Midbrain (tissue), 1 donor: ENCODE results near the gene CNMD.
A peak's percentile ranks its signal among the peaks of the same experiment; 100 is the strongest.
"Not testable (repeated sequence)": the region's sequence is repeated elsewhere in the genome, so short reads cannot be mapped to it uniquely, and the experiment has no call there.

ENCODE experiments used
- DNase-seq: peaks from one replicate; lab custom pipeline; 2025; lab: John Stamatoyannopoulos, UW

CNMD gene

GRCh38 chr13:52744842-52745375 lies 5.3 kb upstream of the CNMD start:
- DNase-seq: no peak

DNA sequence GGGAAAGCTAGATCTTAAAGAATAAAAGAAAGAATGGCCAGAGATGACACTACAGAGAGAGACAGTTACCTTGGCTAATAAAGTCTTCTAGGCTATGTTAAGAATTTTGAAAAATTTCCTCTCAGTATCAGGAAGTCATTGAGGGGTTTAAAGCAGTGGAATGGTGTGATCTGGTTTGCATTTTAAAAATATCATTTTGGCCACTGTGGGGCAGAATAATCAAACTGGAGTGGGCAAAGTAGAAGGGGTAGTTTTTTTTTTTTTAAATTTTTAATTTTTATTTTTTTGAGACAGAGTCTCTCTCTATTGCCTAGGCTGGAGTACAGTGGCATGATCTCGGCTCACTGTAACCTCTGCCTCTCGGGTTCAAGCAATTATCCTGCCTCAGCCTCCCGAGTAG lies 4.4 kb upstream of the CNMD start:
- peak; percentile 11 for DNase-seq

DNA sequence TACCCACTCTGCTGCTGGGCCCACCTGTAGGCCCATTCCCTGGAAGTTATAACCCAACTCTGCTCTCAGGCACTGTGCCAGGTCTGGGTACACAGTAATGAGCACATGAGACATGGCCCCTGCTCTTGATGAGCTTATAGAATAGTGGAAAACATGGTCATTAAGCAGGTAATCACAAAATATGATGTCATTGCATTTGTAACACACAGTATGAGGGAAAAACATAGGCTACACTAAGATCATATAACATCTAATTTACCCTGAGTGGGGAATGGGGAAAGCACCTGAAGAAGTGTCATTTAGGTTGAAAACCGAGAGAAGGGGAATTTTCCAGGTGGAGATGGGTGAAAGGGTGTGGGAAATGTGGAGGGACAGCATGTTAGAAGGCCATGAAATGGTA lies 3.9 kb upstream of the CNMD start:
- no peak for DNase-seq

DNA sequence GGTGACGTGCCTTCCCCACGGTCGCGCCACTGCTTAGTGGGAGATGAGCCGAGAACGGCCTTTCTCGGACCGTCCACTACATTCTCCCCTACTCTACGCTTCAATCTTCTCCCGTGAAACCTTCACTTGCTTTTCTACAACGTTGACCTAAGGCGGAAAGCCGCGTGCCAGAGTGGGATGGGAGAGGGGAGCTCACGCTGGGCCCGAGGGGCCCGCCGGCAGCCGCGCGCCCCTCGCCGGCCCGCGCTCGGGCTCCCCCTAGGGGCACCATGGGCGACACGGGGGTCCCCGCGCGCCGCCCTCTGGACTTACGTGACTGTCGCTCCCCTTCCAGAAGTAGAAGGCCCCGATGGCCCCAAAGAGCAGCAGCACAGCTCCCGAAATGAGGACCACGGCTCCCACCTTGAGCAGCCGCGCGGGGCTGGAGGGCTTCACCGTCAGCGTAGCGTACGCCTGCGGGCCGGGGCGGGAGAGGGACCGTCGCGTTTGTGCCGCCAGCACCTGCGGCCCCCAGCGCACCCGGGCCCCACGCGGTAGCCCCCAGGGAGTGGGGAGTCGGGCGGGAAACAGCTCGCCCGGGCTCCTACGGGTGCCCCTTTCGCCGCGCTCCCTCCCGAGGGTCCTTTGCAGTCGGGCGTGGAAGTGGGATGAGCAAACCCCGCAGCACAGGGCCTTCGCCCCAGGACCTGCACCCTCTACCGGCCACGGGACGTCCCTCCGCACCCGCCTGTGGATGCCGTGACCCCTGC lies 727 bp downstream of the CNMD start:
- no peak for DNase-seq

GRCh38 chr13:52737965-52738364 lies 1.7 kb downstream of the CNMD start:
- peak; percentile 4 for DNase-seq

GRCh38 chr13:52737451-52737850 lies 2.2 kb downstream of the CNMD start:
- DNase-seq: no peak

DNA sequence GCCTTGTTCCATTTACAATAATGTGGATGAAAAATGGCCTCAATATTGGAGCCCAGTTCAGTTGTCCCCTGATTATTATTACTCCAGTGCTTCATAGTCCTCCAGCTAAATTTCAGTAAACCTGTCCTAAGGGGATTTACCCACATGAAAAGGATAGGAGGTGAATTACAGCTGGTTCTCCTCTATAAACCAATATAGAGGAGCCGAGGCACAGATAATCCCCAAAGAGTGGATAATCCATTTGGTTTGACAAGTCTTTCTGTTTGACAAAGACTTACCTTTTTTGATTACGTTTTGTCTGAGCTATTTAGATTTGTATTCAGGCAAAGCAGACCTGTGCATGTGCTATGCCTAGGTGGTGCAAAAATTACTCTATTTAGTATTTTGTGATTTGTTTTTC lies 2.7 kb downstream of the CNMD start:
- no peak for DNase-seq

- DNase-seq: no peak
Observed at GRCh38 chr13:52734075-52734623, 5.5 kb downstream of the CNMD start.

GRCh38 chr13:52726258-52726657 lies 13.4 kb downstream of the CNMD start:
- no peak for DNase-seq

GRCh38 chr13:52725302-52725701 lies 14.3 kb downstream of the CNMD start:
- DNase-seq: no peak

DNA sequence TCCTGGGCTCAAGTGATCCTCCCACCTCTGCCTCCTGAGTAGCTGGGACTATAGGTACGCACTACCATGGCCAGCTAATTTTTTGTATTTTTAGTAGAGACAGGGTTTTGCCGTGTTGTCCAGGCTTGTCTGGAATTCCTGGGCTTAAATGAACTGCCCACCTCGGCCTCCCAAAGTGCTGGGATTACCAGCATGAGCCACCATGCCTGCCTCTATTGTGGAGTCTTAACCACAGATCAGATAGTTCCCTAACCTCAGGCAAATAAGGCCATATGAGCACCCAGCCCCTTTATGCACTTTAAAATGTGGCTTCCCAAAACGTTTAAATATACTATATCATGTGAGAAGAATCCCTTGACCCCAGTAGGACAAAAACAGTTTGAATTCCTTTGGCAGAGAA lies 16.4 kb downstream of the CNMD start:
- DNase-seq: no peak

DNA sequence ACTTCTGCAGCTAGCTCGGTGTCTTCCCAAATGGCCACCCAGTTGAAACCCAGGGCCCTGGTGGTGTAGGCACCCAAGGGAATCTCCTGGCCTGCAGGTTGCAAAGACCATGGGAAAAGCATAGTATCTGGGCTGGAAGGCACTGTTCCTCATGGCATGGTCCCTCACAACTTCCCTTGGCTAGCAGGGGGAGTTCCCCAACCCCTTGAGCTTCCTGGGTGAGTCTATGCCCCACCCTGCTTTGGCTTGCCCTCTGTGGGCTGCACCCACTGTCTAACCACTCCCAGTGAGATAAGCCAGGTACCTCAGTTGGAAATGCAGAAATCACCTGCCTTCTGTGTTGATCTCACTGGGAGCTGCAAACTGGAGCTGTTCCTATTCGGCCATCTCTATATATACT lies 18.3 kb downstream of the CNMD start:
- not testable (repeated sequence) for DNase-seq

DNA sequence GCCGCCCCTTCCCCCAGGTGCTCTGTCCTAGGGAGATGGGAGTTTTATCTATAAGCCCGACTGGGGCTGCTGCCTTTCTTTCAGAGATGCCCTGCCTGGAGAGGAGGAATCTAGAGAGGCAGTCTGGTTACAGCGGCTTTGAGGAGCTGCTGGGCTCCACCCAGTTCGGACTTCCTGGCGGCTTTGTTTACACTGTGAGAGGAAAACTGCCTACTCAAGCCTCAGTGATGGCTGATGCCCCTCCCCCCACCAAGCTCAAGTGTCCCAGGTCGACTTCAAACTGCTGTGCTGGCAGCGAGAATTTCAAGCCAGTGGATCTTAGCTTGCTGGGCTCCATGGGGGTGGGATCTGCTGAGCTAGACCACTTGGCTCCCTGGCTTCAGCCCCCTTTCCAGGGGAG lies 18.7 kb downstream of the CNMD start:
- not testable (repeated sequence) for DNase-seq

DNA sequence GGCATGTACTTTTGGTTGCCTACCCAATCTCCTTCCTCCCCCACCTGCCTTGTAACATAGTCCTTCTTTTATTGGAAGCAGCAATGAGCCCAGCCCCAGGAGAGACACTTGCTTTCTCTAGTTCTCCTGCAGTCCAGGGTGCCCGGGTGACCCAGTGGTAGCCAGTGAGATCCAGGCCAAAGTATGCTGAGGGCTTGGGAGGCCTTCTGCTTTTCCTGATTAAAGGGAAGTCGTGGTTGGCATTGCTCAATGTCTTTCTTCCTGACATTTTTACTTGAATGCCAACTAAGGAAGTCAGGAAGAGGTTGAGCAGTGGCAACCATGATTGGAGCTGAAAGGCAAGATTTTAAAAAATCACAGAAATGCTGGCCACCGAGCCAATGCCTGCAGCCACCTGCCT lies 25.7 kb downstream of the CNMD start:
- peak; percentile 34 for DNase-seq

DNA sequence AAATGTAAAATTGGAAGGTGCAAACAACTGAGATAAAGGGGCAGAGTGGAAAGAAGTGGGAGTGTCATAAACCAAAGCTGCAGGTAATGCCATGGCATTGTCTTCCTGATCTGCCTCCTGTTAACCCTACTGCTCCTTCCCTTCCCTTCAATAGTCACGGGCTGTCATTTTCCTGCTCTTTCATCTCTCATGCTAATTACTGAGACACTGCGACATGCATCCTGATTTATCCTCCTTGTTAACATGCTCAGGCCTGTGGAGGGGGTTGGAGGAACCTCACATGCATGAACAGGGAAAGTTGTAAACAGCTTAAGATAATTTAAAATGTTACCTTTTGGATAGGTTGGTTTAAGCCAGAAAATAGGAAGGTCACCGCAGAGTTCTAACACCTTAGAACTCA lies 27.2 kb downstream of the CNMD start:
- DNase-seq: no peak

- no peak for DNase-seq
Observed at GRCh38 chr13:52711286-52711685, 28.3 kb downstream of the CNMD start.

DNA sequence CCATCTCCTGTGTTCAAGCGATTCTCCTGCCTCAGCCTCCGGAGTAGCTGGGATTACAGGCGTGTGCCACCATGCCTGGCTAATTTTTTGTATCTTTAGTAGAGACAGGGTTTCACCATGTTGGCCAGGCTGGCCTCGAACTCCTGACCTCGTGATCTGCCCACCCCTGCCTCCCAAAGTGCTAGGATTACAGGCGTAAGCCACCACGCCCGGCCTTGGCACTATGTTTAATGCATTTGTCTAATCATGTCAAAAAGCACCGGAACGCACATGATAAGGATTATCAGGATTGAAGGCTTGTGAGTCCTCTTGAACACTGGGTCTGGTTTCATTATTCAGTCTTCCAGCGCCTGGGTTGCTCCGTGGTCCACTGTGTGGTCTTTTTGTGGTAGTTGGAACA lies 31.4 kb downstream of the CNMD start:
- DNase-seq: not testable (repeated sequence)

DNA sequence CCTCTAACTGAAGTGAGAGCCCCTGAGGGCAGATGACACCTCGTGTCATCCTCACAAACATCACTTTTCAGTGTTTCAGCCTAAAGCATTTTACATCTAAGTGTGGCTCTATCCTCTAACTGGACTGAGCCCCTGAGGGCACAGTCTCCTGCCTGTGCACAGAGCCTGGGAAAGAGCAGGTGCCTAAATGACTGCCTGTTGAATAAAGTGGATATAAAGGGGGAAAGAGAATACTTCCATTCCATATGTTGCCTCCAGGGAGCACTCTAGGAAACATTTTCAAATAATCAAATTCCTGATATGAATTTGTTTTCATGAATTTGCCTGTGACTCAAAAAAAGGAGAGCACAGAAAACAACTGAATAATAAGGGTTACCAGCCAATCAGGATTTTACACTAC lies 32.2 kb downstream of the CNMD start:
- no peak for DNase-seq

- no peak for DNase-seq
Observed at GRCh38 chr13:52706081-52706480, 33.5 kb downstream of the CNMD start.

DNA sequence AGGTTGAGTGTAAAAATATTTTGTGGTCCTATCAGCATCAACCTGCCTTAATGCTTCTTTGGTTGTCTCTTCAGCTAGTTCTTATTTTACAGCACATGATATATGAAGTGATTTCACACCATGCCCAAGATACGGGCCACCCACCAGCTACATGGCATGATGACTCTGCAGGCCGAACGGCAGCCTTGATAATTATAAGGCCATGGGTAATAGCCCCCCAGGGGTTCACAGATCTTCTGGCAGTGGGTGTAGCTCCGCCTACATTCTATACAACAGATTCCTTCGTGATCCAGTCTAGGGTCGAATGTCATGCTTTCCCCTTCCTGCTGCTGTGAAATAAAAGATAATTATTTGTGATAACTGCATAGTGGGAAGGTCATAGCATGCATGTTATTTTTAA lies 36.1 kb downstream of the CNMD start:
- DNase-seq: no peak

- no peak for DNase-seq
Observed at GRCh38 chr13:52701728-52702465, 37.7 kb downstream of the CNMD start.

GRCh38 chr13:52696566-52696965 lies 43.1 kb downstream of the CNMD start:
- no peak for DNase-seq

GRCh38 chr13:52695856-52696255 lies 43.8 kb downstream of the CNMD start:
- no peak for DNase-seq
